Gastroesophageal sphincter (tissue), 3 donors: ENCODE measurements around the gene KCTD1.

Experiments used
- CTCF ChIP-seq, 4 experiments: fragments of 200-600 bp in 2 of 4; fragments of 450-650 bp in 2 of 4; sonication (generic) in 1 of 4; IDR thresholded peaks; one replicate each; pipeline ENCODE4 v1.5.1; 2017 to 2019; ENCODE audit warnings: antibody characterized with exemption in 4 of 4, mild to moderate bottlenecking in 2 of 4, moderate library complexity in 2 of 4
- EP300 ChIP-seq: sonication (generic); formaldehyde crosslinking; IDR thresholded peaks from one replicate; pipeline ENCODE4 v1.6.1; 2017; ENCODE audit warnings: antibody characterized with exemption, mild to moderate bottlenecking

GRCh38 chr18:26415631-26416030, 132.7 kb downstream of the KCTD1 start:
- TF ChIP-seq CTCF (IDR thresholded peaks at IDR 0.05) (no peak), EP300 (no peak)
